ENCODE results near the gene UNC5A. TPM values are rescaled to one million over a fixed set of nuclear protein-coding genes. Genes with fewer than 3 reads are reported as not detected.

UNC5A gene
- total RNA-seq, 1 experiment from 2014 or later, result 2.9 TPM

- DNase-seq (ENCODE audit: low spot score), result no peak
Observed at GRCh38 chr5:176897263-176897662, 86.9 kb downstream of the UNC5A start.

GRCh38 chr5:176899296-176899891 is 89.0 kb downstream of the UNC5A start, which contains the start of gene HK3:
HK3 (minus strand) TSS chr5:176899346; CDS start chr5:176896159, 3,187 bp downstream.
- DNase-seq (ENCODE audit: low spot score), result no peak

- no peak for DNase-seq (ENCODE audit: low spot score)
Observed at GRCh38 chr5:176899946-176900779, 89.8 kb downstream of the UNC5A start.

- no peak for DNase-seq (ENCODE audit: low spot score)
Observed at GRCh38 chr5:176900780-176901204, 90.4 kb downstream of the UNC5A start.

- DNase-seq (ENCODE audit: low spot score), result no peak
Observed at GRCh38 chr5:176901260-176902101, 91.1 kb downstream of the UNC5A start.

- DNase-seq (ENCODE audit: low spot score), result no peak
Observed at GRCh38 chr5:176902102-176902814, 91.9 kb downstream of the UNC5A start.

GRCh38 chr5:176902911-176903664 is 92.7 kb downstream of the UNC5A start:
- no peak for DNase-seq (ENCODE audit: low spot score)

- no peak for DNase-seq (ENCODE audit: low spot score)
Observed at GRCh38 chr5:176904276-176904675, 93.9 kb downstream of the UNC5A start.

GRCh38 chr5:176906126-176906525 is 95.8 kb downstream of the UNC5A start:
- DNase-seq (ENCODE audit: low spot score), result no peak

- no peak for DNase-seq (ENCODE audit: low spot score)
Observed at GRCh38 chr5:176906796-176907195, 96.4 kb downstream of the UNC5A start.

GRCh38 chr5:176908675-176909368 is 98.5 kb downstream of the UNC5A start:
- DNase-seq (ENCODE audit: low spot score), result no peak

- DNase-seq (ENCODE audit: low spot score), result no peak
Observed at GRCh38 chr5:176912115-176912514, 101.8 kb downstream of the UNC5A start.

GRCh38 chr5:176915906-176916305 is 105.5 kb downstream of the UNC5A start:
- no peak for DNase-seq (ENCODE audit: low spot score)

- DNase-seq (ENCODE audit: low spot score), result no peak
Observed at GRCh38 chr5:176916337-176916736, 106.0 kb downstream of the UNC5A start.

GRCh38 chr5:176918613-176919012 is 108.3 kb downstream of the UNC5A start:
- no peak for DNase-seq (ENCODE audit: low spot score)

- DNase-seq (ENCODE audit: low spot score), result no peak
Observed at GRCh38 chr5:176921714-176922113, 111.4 kb downstream of the UNC5A start.

GRCh38 chr5:176922817-176923216 is 112.5 kb downstream of the UNC5A start:
- DNase-seq (ENCODE audit: low spot score), result no peak

GRCh38 chr5:176927562-176927961 is 117.2 kb downstream of the UNC5A start:
- DNase-seq (ENCODE audit: low spot score), result no peak

GRCh38 chr5:176929654-176930053 is 119.3 kb downstream of the UNC5A start:
- no peak for DNase-seq (ENCODE audit: low spot score)

Measured in A172 (cell line).